ENCODE data around the gene NOL12.
A peak's percentile ranks its signal among the peaks of the same experiment; 100 is the strongest.
"Not testable (repeated sequence)": the region's sequence is repeated elsewhere in the genome, so short reads cannot be mapped to it uniquely, and the experiment has no call there.

Gene NOL12

GRCh38 chr22:37681001-37681424, 5.1 kb upstream of the NOL12 start:
- no peak for DNase-seq

- peak; percentile 71 to 74 for DNase-seq
Observed at GRCh38 chr22:37681556-37682049, 4.5 kb upstream of the NOL12 start.

- DNase-seq, result no peak
Observed at GRCh38 chr22:37684803-37685615, 1.1 kb upstream of the NOL12 start.

GRCh38 chr22:37690407-37690806, 4.3 kb downstream of the NOL12 start:
- DNase-seq, result no peak

GRCh38 chr22:37690901-37691504, 4.9 kb downstream of the NOL12 start:
- DNase-seq, result no peak

- no peak for DNase-seq
Observed at GRCh38 chr22:37692627-37693285, 6.6 kb downstream of the NOL12 start.

- DNase-seq, result not testable (repeated sequence)
Observed at GRCh38 chr22:37694131-37694530, 8.0 kb downstream of the NOL12 start.

- DNase-seq, result not testable (repeated sequence)
Observed at GRCh38 chr22:37696260-37696656, 10.1 kb downstream of the NOL12 start.

GRCh38 chr22:37696657-37697537, 10.8 kb downstream of the NOL12 start, which contains the start of gene TRIOBP:
TRIOBP (plus strand) TSS chr22:37697048; CDS start chr22:37701366, 4,318 bp downstream.
- peak; percentile 81 to 84 for DNase-seq

GRCh38 chr22:37697538-37697835, 11.3 kb downstream of the NOL12 start:
- no peak for DNase-seq

- no peak for DNase-seq
Observed at GRCh38 chr22:37701141-37701786, 15.1 kb downstream of the NOL12 start.

GRCh38 chr22:37703906-37704305, 17.8 kb downstream of the NOL12 start:
- DNase-seq, result no peak

GRCh38 chr22:37704645-37705044, 18.5 kb downstream of the NOL12 start:
- DNase-seq, result no peak

- DNase-seq, result no peak
Observed at GRCh38 chr22:37705205-37705604, 19.1 kb downstream of the NOL12 start.

- no peak for DNase-seq
Observed at GRCh38 chr22:37708580-37709444, 22.7 kb downstream of the NOL12 start.

- no peak for DNase-seq
Observed at GRCh38 chr22:37709445-37709765, 23.3 kb downstream of the NOL12 start.

- DNase-seq, result no peak
Observed at GRCh38 chr22:37710675-37711074, 24.5 kb downstream of the NOL12 start.

- DNase-seq, result no peak
Observed at GRCh38 chr22:37711490-37711889, 25.3 kb downstream of the NOL12 start.

- no peak for DNase-seq
Observed at GRCh38 chr22:37713761-37714160, 27.6 kb downstream of the NOL12 start.

GRCh38 chr22:37714634-37715033, 28.5 kb downstream of the NOL12 start:
- DNase-seq, result no peak

- no peak for DNase-seq
Observed at GRCh38 chr22:37715760-37716159, 29.6 kb downstream of the NOL12 start.
